ENCODE measurements around the gene ZNF304.

ZNF304 gene

GRCh38 chr19:57308514-57308913, 42.6 kb upstream of the ZNF304 start:
- H3K27ac ChIP-seq (replicated peaks): no peak overlapping the region
- no peak overlapping the region for H3K4me3 ChIP-seq (replicated peaks; ENCODE audit: insufficient read depth, low read length)
- H3K27me3 ChIP-seq (ENCODE audit: insufficient read depth, poor library complexity, severe bottlenecking): no peaks in the 10 kb centered on the region
- DNase-seq (ENCODE audit: low read depth in 1 of 2, low spot score in 1 of 2): no peak
- no peak for TF ChIP-seq REST (IDR thresholded peaks at IDR 0.05; ENCODE audit: insufficient replicate concordance, low read depth)
- no peak for TF ChIP-seq POLR2AphosphoS5 (IDR thresholded peaks at IDR 0.05; ENCODE audit: low read depth)
- no peak for TF ChIP-seq CTCF (IDR thresholded peaks at IDR 0.05; ENCODE audit: insufficient read depth, low read length)
- TF ChIP-seq SPI1 (IDR thresholded peaks at IDR 0.05; ENCODE audit: borderline replicate concordance, low read depth): no peak
- no peak for TF ChIP-seq GABPA (IDR thresholded peaks at IDR 0.05; ENCODE audit: low read depth)

GRCh38 chr19:57310792-57311191, 40.3 kb upstream of the ZNF304 start:
- no peak for DNase-seq (ENCODE audit: low read depth in 1 of 2, low spot score in 1 of 2)
- H3K4me3 ChIP-seq (replicated peaks; ENCODE audit: insufficient read depth, low read length): no peak overlapping the region
- no peaks in the 10 kb centered on the region for H3K27me3 ChIP-seq (ENCODE audit: insufficient read depth, poor library complexity, severe bottlenecking)
- no peak overlapping the region for H3K27ac ChIP-seq (replicated peaks)
- TF ChIP-seq GABPA (IDR thresholded peaks at IDR 0.05; ENCODE audit: low read depth) (no peak), POLR2AphosphoS5 (IDR thresholded peaks at IDR 0.05; ENCODE audit: low read depth) (no peak), CTCF (IDR thresholded peaks at IDR 0.05; ENCODE audit: insufficient read depth, low read length) (no peak), SPI1 (IDR thresholded peaks at IDR 0.05; ENCODE audit: borderline replicate concordance, low read depth) (no peak), REST (IDR thresholded peaks at IDR 0.05; ENCODE audit: insufficient replicate concordance, low read depth) (no peak)

GRCh38 chr19:57314146-57314545, 36.9 kb upstream of the ZNF304 start:
- Histone ChIP-seq H3K4me3 (replicated peaks; ENCODE audit: insufficient read depth, low read length) (no peak overlapping the region), H3K27me3 (ENCODE audit: insufficient read depth, poor library complexity, severe bottlenecking) (no peaks in the 10 kb centered on the region), H3K27ac (replicated peaks) (no peak overlapping the region)
- TF ChIP-seq CTCF (IDR thresholded peaks at IDR 0.05; ENCODE audit: insufficient read depth, low read length) (no peak), GABPA (IDR thresholded peaks at IDR 0.05; ENCODE audit: low read depth) (no peak), POLR2AphosphoS5 (IDR thresholded peaks at IDR 0.05; ENCODE audit: low read depth) (no peak), REST (IDR thresholded peaks at IDR 0.05; ENCODE audit: insufficient replicate concordance, low read depth) (no peak)
- DNase-seq (ENCODE audit: low read depth in 1 of 2, low spot score in 1 of 2): no peak

All from HL-60 (cell line).